NAMALWA (cell line): Measurements from ENCODE around the gene KCNH2.

Source experiments
- DNase-seq: peaks from one replicate; pipeline ENCODE4 v3.0.0-alpha.2; 2015; ENCODE audit warnings: low spot score

Gene KCNH2

GRCh38 chr7:150994838-150995510 is 16.9 kb upstream of the KCNH2 start:
- DNase-seq, result no peak

- peak; percentile 67 for DNase-seq
These were observed 16.2 kb upstream of the KCNH2 start for GRCh38 chr7:150994141-150994837.

GRCh38 chr7:150993511-150993910 is 15.4 kb upstream of the KCNH2 start:
- DNase-seq, result no peak

- peak; percentile 74 for DNase-seq
These were observed 14.7 kb upstream of the KCNH2 start for GRCh38 chr7:150992833-150993302.

- no peak for DNase-seq
These were observed 14.0 kb upstream of the KCNH2 start for GRCh38 chr7:150992051-150992640.

GRCh38 chr7:150990416-150991186 is 12.5 kb upstream of the KCNH2 start, which contains the start of gene NOS3:
TSS of gene NOS3 (plus strand) at chr7:150991017. CDS start at chr7:150993804, 2,787 bp downstream.
- no peak for DNase-seq

- DNase-seq, result no peak
These were observed 11.3 kb upstream of the KCNH2 start for GRCh38 chr7:150989456-150989855.

GRCh38 chr7:150988230-150989226 is 10.4 kb upstream of the KCNH2 start:
- DNase-seq, result peak; percentile 86

- no peak for DNase-seq
These were observed 8.4 kb upstream of the KCNH2 start for GRCh38 chr7:150986556-150986955.

GRCh38 chr7:150986099-150986512 is 8.0 kb upstream of the KCNH2 start:
- peak; percentile 80 for DNase-seq

- DNase-seq, result peak; percentile 72
These were observed 5.8 kb upstream of the KCNH2 start for GRCh38 chr7:150983893-150984368.

- DNase-seq, result no peak
These were observed 4.2 kb upstream of the KCNH2 start for GRCh38 chr7:150982351-150982750.

GRCh38 chr7:150981644-150982043 is 3.5 kb upstream of the KCNH2 start:
- no peak for DNase-seq

- no peak for DNase-seq
These were observed 2.5 kb upstream of the KCNH2 start for GRCh38 chr7:150980663-150981062.

- no peak for DNase-seq
These were observed 1.7 kb upstream of the KCNH2 start for GRCh38 chr7:150979713-150980390.

GRCh38 chr7:150977382-150978125 is 567 bp downstream of the KCNH2 start:
- no peak for DNase-seq

GRCh38 chr7:150976529-150977381 is 1.4 kb downstream of the KCNH2 start:
- no peak for DNase-seq

GRCh38 chr7:150975536-150976319 is 2.4 kb downstream of the KCNH2 start:
- peak; percentile 47 for DNase-seq
